ENCODE results near the gene HHEX. TPM values are rescaled to one million over a fixed set of nuclear protein-coding genes. Genes with fewer than 3 reads are reported as not detected.

The HHEX gene
- 10.0 TPM for total RNA-seq
- polyA plus RNA-seq (ENCODE audit: insufficient read depth, low read depth, low replicate concordance): 3.1 TPM
- long read RNA-seq, donor 1, partial matches to known transcripts: 0 of 3 reads
- long read RNA-seq, donor 1, other reads (novel, unspliced or antisense): 0 of 3 reads
- long read RNA-seq, donor 2: 0 reads
- long read RNA-seq, donor 3, partial matches to known transcripts: 0 of 4 reads
- long read RNA-seq, donor 3, other reads (novel, unspliced or antisense): 0 of 4 reads
- long read RNA-seq, donor 4, partial matches to known transcripts: 0 of 2 reads
- long read RNA-seq, donor 4, other reads (novel, unspliced or antisense): 0 of 2 reads
- long read RNA-seq, donor 5: 0 reads
- long read RNA-seq, donor 6, partial matches to known transcripts: 0 of 2 reads
- long read RNA-seq, donor 6, other reads (novel, unspliced or antisense): 0 of 2 reads
- long read RNA-seq, donor 7, transcript HHEX-201 (4 exons, 1,727 nt): major isoform, 8 of 11 reads
- long read RNA-seq, donor 7, partial matches to known transcripts: 0 of 11 reads
- long read RNA-seq, donor 7, other reads (novel, unspliced or antisense): 1 of 11 reads
- long read RNA-seq, donor 8, partial matches to known transcripts: 0 of 4 reads
- long read RNA-seq, donor 8, other reads (novel, unspliced or antisense): 0 of 4 reads
- long read RNA-seq, donor 9, partial matches to known transcripts: 0 of 2 reads
- long read RNA-seq, donor 9, other reads (novel, unspliced or antisense): 0 of 2 reads
- long read RNA-seq, donor 10, partial matches to known transcripts: 0 of 4 reads
- long read RNA-seq, donor 10, other reads (novel, unspliced or antisense): 0 of 4 reads

DNA sequence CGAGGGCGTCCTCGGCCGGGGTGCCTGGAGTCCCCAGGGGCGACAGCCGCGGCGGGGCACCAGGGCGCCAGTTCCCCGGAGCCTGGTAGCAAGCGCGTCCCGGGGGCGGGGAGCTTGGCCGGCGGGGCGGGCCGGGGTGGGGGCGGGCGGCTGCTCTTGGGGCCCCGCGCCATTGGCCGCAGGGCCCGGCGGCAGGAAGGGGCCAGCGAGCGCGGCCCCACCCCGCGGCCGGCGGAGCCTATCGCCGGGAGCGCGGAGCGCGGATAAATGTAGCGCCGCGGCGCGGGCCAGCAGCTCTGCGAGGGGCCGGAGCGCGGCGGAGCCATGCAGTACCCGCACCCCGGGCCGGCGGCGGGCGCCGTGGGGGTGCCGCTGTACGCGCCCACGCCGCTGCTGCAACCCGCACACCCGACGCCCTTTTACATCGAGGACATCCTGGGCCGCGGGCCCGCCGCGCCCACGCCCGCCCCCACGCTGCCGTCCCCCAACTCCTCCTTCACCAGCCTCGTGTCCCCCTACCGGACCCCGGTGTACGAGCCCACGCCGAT, at the start of gene HHEX:
TSS of gene HHEX (plus strand) at position 293 of the 548 bp plus-strand sequence. CDS start at position 325, 32 bp downstream.
- H3K4me1 ChIP-seq (ENCODE audit: control insufficient read depth in 2 of 3, insufficient read depth in 2 of 3, low read depth in 1 of 3, low read length in 3 of 3): no peaks in the 10 kb centered on the region
- H3K9ac ChIP-seq (ENCODE audit: low read length in 3 of 3): no peak within 1 kb of the TSS
- peak within 1 kb of the TSS; percentile 63 to 80 for H3K27ac ChIP-seq (ENCODE audit: low read depth in 2 of 2, low read length in 2 of 2)
- H3K4me3 ChIP-seq (ENCODE audit: low read length in 3 of 3): peak within 1 kb of the TSS; percentile 4 to 50 (median 43)
- FAIRE-seq (no peak), DNase-seq (peak in 4 of 5 donors; percentile 21 to 72 (median 50))
- TF ChIP-seq, protein P1, sequence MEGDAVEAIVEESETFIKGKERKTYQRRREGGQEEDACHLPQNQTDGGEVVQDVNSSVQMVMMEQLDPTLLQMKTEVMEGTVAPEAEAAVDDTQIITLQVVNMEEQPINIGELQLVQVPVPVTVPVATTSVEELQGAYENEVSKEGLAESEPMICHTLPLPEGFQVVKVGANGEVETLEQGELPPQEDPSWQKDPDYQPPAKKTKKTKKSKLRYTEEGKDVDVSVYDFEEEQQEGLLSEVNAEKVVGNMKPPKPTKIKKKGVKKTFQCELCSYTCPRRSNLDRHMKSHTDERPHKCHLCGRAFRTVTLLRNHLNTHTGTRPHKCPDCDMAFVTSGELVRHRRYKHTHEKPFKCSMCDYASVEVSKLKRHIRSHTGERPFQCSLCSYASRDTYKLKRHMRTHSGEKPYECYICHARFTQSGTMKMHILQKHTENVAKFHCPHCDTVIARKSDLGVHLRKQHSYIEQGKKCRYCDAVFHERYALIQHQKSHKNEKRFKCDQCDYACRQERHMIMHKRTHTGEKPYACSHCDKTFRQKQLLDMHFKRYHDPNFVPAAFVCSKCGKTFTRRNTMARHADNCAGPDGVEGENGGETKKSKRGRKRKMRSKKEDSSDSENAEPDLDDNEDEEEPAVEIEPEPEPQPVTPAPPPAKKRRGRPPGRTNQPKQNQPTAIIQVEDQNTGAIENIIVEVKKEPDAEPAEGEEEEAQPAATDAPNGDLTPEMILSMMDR (IDR thresholded peaks at IDR 0.05; ENCODE audit: borderline replicate concordance, extremely low read depth, insufficient read depth): no peak
- H3K27me3 ChIP-seq (ENCODE audit: control insufficient read depth, insufficient read depth, low read length): peaks cover 47% of the 10 kb centered on the region
- H3K9me3 ChIP-seq (ENCODE audit: control insufficient read depth in 2 of 3, insufficient read depth in 1 of 3, low read length in 3 of 3): peaks cover 0 to 4% (median 0%) of the 10 kb centered on the region in 3 donors
- intact Hi-C loops (cut with DNase I): no loop called here
- H3K36me3 ChIP-seq (ENCODE audit: control insufficient read depth in 2 of 3, insufficient read depth in 3 of 3, low read length in 3 of 3): no peaks in the 10 kb centered on the region

DNA sequence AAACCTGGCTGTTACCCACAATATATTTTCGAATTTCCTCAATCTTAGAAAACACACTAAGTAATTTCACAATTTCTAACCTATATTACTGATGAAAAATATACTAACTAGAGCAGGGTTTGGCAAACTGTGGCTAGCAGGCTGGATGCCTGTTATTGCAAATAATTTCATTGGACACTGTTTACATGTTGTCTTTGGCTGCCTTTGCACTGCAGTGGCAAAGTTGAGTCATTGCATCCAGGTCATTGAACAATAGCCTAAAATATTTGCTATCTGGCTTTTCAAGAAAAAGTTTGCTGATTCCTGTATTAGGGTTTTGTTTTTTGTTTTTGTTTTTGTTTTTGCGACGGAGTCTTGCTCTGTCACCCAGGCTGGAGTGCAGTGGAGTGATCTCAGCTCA, 49.6 kb upstream of the HHEX start:
- Histone ChIP-seq H3K27ac (ENCODE audit: low read depth in 2 of 2, low read length in 2 of 2) (no peak overlapping the region), H3K27me3 (ENCODE audit: control insufficient read depth, insufficient read depth, low read length) (no peaks in the 10 kb centered on the region), H3K4me1 (ENCODE audit: control insufficient read depth in 2 of 3, insufficient read depth in 2 of 3, low read depth in 1 of 3, low read length in 3 of 3) (no peaks in the 10 kb centered on the region), H3K4me3 (ENCODE audit: low read length in 3 of 3) (no peak overlapping the region), H3K9ac (ENCODE audit: low read length in 3 of 3) (no peak overlapping the region), H3K36me3 (ENCODE audit: control insufficient read depth in 2 of 3, insufficient read depth in 3 of 3, low read length in 3 of 3) (no peaks in the 10 kb centered on the region), H3K9me3 (ENCODE audit: control insufficient read depth in 2 of 3, insufficient read depth in 1 of 3, low read length in 3 of 3) (no peaks in the 10 kb centered on the region)
- FAIRE-seq: no peak
- TF ChIP-seq, protein P1 (IDR thresholded peaks at IDR 0.05; ENCODE audit: borderline replicate concordance, extremely low read depth, insufficient read depth): no peak
- no peak for DNase-seq
- intact Hi-C loops (cut with DNase I): no loop called here

DNA sequence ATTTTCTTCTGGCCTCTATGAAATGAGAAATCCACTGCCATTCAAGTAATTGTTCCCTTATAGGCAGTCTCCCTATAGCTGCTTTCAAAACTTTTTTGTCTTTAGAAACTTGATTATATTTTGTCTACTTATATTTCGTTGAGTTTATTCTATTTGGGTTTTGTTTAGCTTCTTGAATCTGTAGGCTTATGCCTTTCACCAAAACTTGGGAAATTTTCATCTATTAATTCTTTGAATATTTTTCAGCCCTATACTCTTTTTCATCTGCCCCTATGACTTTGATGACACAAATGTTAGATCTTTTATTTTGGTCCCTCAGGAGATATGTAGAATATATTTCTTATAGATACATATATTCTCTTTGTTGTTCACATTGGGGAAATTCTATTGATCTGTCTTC, 48.3 kb upstream of the HHEX start:
- Histone ChIP-seq H3K9me3 (ENCODE audit: control insufficient read depth in 2 of 3, insufficient read depth in 1 of 3, low read length in 3 of 3) (no peaks in the 10 kb centered on the region), H3K9ac (ENCODE audit: low read length in 3 of 3) (no peak overlapping the region), H3K27ac (ENCODE audit: low read depth in 2 of 2, low read length in 2 of 2) (no peak overlapping the region), H3K4me1 (ENCODE audit: control insufficient read depth in 2 of 3, insufficient read depth in 2 of 3, low read depth in 1 of 3, low read length in 3 of 3) (no peaks in the 10 kb centered on the region), H3K36me3 (ENCODE audit: control insufficient read depth in 2 of 3, insufficient read depth in 3 of 3, low read length in 3 of 3) (no peaks in the 10 kb centered on the region), H3K27me3 (ENCODE audit: control insufficient read depth, insufficient read depth, low read length) (no peaks in the 10 kb centered on the region), H3K4me3 (ENCODE audit: low read length in 3 of 3) (no peak overlapping the region)
- DNase-seq: no peak
- TF ChIP-seq, protein P1 (IDR thresholded peaks at IDR 0.05; ENCODE audit: borderline replicate concordance, extremely low read depth, insufficient read depth): no peak
- intact Hi-C loops (cut with DNase I): no loop called here
- no peak for FAIRE-seq
